Measurements from ENCODE around the gene CCNDBP1.
"Not testable (repeated sequence)": the region's sequence is repeated elsewhere in the genome, so short reads cannot be mapped to it uniquely, and the experiment has no call there.

CCNDBP1 gene

DNA sequence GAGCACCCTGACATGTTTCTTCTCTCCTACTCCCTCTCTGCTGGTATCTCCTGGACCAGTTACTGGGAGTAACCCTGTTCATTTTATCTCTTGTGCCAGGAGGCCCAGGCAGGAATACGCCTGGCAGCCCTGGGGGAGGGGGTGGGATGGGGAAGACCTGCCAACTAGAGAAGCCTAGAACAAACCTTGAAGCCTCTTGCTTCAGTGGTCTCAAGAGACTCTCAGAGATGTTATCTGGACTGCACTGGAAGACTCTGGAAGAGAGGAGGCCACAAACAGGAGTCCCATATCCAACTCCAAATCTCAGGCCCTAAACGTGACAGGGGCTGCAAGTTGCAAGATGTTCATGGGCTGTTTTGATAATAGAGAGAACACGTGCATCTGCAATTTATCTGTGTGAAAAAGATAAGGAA, 35.8 kb downstream of the CCNDBP1 start, which contains the start of gene EPB42:
Gene EPB42 (minus strand): TSS at position 28 of the 413 bp plus-strand sequence. CDS start 193 bp downstream, outside the sequence.
- no peaks in the 10 kb centered on the region for H3K27me3 ChIP-seq (ENCODE audit: control insufficient read depth, insufficient read depth, low read length)
- no peak within 1 kb of the TSS for H3K4me3 ChIP-seq (ENCODE audit: low read depth, low read length)
- no peak within 1 kb of the TSS for H3K9ac ChIP-seq (ENCODE audit: low read depth, low read length)
- peaks cover 3% of the 10 kb centered on the region for H3K4me1 ChIP-seq (ENCODE audit: control insufficient read depth, insufficient read depth, low read length)
- no peaks in the 10 kb centered on the region for H3K9me3 ChIP-seq (ENCODE audit: control insufficient read depth, insufficient read depth, low read length)
- H3K36me3 ChIP-seq (ENCODE audit: control insufficient read depth, insufficient read depth, low read length) = no peaks in the 10 kb centered on the region

DNA sequence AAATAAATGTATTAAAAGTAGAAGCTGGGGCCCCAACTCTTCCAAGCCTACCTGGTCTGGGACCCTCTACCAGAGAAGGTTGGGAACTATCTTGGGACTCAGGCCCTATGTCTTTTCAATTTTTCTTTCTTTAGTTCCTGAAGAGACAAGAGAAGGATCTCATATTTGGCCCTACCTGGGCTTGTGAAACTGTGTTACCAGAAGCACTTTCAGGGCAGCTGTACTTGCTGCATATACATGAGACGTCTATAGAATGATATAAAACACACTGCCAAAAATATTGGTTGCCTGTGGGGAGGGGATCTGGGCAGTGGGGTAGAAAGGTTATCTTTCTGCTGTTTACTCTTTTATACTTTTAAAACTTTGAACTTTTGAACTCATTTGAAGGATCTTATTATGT, 36.2 kb downstream of the CCNDBP1 start:
- Histone ChIP-seq H3K9me3 (ENCODE audit: control insufficient read depth, insufficient read depth, low read length) (no peaks in the 10 kb centered on the region), H3K27me3 (ENCODE audit: control insufficient read depth, insufficient read depth, low read length) (no peaks in the 10 kb centered on the region), H3K4me1 (ENCODE audit: control insufficient read depth, insufficient read depth, low read length) (peaks cover 3% of the 10 kb centered on the region), H3K9ac (ENCODE audit: low read depth, low read length) (no peak overlapping the region), H3K36me3 (ENCODE audit: control insufficient read depth, insufficient read depth, low read length) (no peaks in the 10 kb centered on the region), H3K4me3 (ENCODE audit: low read depth, low read length) (no peak overlapping the region)

DNA sequence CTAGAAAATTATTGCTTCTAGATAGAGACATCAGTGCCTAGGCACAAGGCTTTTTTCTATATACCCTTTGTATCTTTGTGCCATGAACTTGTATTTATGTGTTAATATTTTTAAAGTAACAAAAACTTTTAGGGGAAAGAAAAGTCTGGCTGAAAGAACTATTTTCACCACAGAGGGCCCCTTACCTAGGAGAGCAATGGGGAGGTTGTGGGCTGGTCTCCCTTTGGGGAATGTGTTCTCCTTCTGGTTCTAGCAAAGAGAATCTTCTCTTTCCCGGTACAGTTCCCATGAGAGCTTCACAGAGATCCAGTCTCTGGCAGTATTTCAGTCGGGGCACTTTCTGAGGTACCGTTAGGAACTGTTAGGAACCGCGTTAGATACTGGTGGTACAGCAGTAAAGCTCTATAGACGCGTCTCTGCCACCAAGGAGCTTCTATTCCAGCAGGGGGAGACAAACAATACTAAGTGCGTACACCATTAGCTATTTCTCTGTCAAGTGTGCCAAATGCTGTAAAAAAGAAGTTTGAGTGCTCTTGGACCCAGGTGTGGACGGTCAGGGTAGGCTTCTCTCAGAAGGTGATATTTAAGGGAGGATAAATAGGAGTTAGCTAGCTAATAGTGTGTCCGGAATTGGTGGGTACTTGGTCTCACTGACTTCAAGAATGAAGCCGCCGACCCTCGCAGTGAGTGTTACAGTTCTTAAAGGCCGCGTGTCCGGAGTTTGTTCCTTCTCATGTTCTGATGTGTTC, 40.2 kb downstream of the CCNDBP1 start:
- Histone ChIP-seq H3K27me3 (ENCODE audit: control insufficient read depth, insufficient read depth, low read length) (no peaks in the 10 kb centered on the region), H3K9ac (ENCODE audit: low read depth, low read length) (no peak overlapping the region), H3K4me3 (ENCODE audit: low read depth, low read length) (no peak overlapping the region), H3K9me3 (ENCODE audit: control insufficient read depth, insufficient read depth, low read length) (no peaks in the 10 kb centered on the region), H3K36me3 (ENCODE audit: control insufficient read depth, insufficient read depth, low read length) (no peaks in the 10 kb centered on the region), H3K4me1 (ENCODE audit: control insufficient read depth, insufficient read depth, low read length) (no peaks in the 10 kb centered on the region)

DNA sequence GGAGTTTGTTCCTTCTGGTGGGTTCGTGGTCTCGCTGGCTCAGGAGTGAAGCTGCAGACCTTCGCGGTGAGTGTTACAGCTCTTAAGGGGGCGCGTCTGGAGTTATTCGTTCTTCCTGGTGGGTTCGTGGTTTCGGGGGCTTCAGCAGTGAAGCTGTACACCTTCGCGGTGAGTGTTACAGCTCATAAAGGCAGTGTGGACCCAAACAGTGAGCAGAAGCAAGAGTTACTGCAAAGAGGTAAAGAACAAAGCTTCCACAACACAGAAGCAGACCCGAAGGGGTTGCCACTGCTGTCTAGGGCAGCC, 40.7 kb downstream of the CCNDBP1 start:
- not testable (repeated sequence) for H3K27me3 ChIP-seq (ENCODE audit: control insufficient read depth, insufficient read depth, low read length); H3K36me3 ChIP-seq (ENCODE audit: control insufficient read depth, insufficient read depth, low read length); H3K4me1 ChIP-seq (ENCODE audit: control insufficient read depth, insufficient read depth, low read length); H3K9ac ChIP-seq (ENCODE audit: low read depth, low read length); H3K9me3 ChIP-seq (ENCODE audit: control insufficient read depth, insufficient read depth, low read length); H3K4me3 ChIP-seq (ENCODE audit: low read depth, low read length)

DNA sequence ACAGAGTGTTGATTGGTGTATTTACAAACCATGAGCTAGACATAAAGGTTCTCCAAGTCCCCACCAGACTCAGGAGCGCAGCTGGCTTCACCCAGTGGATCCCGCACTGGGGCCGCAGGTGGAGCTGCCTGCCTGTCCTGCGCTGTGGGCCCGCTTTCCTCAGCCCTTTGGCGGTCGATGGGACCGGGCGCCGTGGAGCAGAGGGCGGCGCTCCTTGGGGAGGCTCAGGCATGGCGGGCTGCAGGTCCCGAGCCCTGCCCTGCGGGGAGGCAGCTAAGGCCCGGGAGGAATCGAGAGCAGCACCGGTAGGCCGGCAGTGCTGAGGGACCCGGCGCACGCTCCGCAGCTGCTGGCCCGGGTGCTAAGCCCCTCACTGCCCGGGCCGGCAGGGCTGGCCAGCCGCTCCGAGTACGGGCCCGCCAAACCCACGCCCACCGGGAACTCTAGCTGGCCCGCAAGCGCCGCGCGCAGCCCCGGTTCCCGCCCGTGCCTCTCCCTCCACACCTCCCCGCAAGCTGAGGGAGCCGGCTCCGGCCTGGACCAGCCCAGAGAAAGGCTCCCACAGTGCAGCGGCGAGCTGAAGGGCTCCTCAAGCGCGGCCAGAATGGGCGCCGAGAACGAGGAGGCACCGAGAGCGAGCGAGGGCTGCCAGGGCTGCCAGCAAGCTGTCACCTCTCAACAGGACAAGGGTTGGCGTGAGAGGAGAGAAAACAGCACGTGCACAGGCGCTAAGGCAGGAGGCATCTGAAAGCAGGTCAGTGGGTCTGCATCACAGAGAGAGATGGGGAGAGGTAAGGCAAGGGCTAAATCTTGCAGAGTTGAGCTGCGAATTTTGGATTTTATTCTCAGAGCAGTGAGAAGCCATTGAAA, 41.5 kb downstream of the CCNDBP1 start:
- Histone ChIP-seq H3K9ac (ENCODE audit: low read depth, low read length) (no peak overlapping the region), H3K4me3 (ENCODE audit: low read depth, low read length) (no peak overlapping the region), H3K4me1 (ENCODE audit: control insufficient read depth, insufficient read depth, low read length) (no peaks in the 10 kb centered on the region), H3K27me3 (ENCODE audit: control insufficient read depth, insufficient read depth, low read length) (no peaks in the 10 kb centered on the region), H3K36me3 (ENCODE audit: control insufficient read depth, insufficient read depth, low read length) (no peaks in the 10 kb centered on the region), H3K9me3 (ENCODE audit: control insufficient read depth, insufficient read depth, low read length) (no peaks in the 10 kb centered on the region)

DNA sequence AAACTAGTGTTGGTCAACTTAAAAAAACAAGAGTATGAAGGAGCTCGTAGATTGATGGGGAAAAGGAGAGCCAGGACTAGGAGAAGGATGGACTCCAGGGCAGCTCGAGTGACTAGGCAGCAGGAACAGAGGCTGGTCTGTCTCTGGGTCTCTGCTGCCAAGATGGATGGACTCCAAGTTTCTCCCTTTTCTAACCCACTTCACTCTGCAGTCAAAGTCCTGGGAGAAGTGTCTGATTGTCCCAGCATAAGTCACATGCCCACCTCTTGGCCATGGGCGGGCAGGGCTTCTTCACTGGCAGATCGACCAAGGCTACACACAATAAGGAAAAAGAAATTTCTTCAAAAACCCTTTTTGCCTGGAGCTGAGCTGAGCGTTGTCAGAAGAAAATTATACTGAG, 44.8 kb downstream of the CCNDBP1 start:
- Histone ChIP-seq H3K9me3 (ENCODE audit: control insufficient read depth, insufficient read depth, low read length) (no peaks in the 10 kb centered on the region), H3K4me1 (ENCODE audit: control insufficient read depth, insufficient read depth, low read length) (no peaks in the 10 kb centered on the region), H3K27me3 (ENCODE audit: control insufficient read depth, insufficient read depth, low read length) (no peaks in the 10 kb centered on the region), H3K4me3 (ENCODE audit: low read depth, low read length) (no peak overlapping the region), H3K36me3 (ENCODE audit: control insufficient read depth, insufficient read depth, low read length) (no peaks in the 10 kb centered on the region), H3K9ac (ENCODE audit: low read depth, low read length) (no peak overlapping the region)

DNA sequence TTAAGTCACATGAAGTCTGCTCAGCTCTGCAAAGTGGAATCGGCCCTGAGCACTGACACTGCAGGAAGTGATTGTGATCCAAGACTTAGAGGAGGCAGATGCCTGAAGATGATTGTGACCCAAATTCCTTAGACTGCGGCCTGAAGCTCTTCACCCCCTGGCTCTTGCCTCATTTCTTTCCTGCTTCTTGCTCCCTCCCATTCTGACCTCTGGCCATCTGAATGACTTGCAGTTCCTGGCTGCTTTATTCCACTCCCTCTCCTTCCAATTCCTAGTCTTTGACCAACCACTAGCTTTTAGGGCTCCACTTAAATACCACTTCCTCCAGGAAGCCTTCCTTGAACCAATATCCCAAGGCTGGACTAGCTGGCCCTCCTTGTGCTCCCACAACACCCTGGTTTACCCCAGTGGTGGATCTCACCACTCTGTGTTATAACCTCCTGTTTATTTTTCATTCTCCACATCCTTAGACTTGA, 45.5 kb downstream of the CCNDBP1 start:
- Histone ChIP-seq H3K9ac (ENCODE audit: low read depth, low read length) (no peak overlapping the region), H3K9me3 (ENCODE audit: control insufficient read depth, insufficient read depth, low read length) (no peaks in the 10 kb centered on the region), H3K36me3 (ENCODE audit: control insufficient read depth, insufficient read depth, low read length) (no peaks in the 10 kb centered on the region), H3K27me3 (ENCODE audit: control insufficient read depth, insufficient read depth, low read length) (no peaks in the 10 kb centered on the region), H3K4me1 (ENCODE audit: control insufficient read depth, insufficient read depth, low read length) (no peaks in the 10 kb centered on the region), H3K4me3 (ENCODE audit: low read depth, low read length) (no peak overlapping the region)

DNA sequence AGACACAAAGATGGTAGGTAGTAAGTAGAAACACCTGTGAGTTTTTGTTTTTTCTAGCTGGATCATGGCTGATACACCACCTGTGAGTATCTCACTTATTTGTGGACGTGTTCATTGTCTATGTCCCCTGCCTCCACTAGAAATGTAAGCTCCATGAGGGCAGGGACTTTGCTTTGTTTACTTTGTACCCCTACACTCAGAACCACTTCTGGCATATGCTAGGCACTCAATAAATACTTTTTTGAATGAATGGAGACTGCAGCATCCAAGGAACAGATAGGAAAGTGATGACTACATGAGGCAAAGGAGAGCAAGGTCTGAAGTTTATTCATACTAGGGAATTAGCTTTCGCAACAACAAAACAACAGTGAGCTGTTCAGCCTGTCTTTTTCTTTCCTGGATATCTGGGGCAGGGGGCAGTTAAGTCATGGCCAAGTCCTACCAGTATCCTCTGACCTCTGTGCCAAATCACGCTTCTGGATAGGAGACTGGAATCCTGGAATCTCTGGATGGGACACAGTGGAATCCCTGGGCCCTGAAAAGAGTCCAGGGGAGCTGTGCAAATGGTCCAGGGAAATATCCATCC, 47.2 kb downstream of the CCNDBP1 start:
- Histone ChIP-seq H3K9me3 (ENCODE audit: control insufficient read depth, insufficient read depth, low read length) (no peaks in the 10 kb centered on the region), H3K36me3 (ENCODE audit: control insufficient read depth, insufficient read depth, low read length) (no peaks in the 10 kb centered on the region), H3K4me3 (ENCODE audit: low read depth, low read length) (no peak overlapping the region), H3K27me3 (ENCODE audit: control insufficient read depth, insufficient read depth, low read length) (no peaks in the 10 kb centered on the region), H3K4me1 (ENCODE audit: control insufficient read depth, insufficient read depth, low read length) (no peaks in the 10 kb centered on the region), H3K9ac (ENCODE audit: low read depth, low read length) (no peak overlapping the region)

DNA sequence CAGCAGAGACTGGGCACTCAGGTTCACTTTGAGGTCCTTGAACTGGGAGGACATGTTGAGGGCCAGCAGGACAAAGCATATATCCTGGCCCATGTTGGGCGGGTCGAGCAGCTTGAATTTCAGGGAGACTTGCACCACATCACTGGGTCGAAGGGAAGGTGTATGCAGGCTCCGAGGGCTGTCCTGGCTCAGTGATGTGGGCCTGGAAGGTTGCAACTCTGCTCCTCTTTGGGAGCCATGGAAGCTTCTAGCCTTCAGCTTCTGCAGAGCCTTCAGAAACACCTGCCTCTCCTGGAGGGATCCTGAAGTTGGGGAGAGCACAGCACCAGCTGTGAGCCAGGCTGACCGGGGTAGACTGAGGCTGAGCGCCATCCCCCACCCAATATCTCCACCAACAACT, 50.3 kb downstream of the CCNDBP1 start:
- Histone ChIP-seq H3K9me3 (ENCODE audit: control insufficient read depth, insufficient read depth, low read length) (no peaks in the 10 kb centered on the region), H3K4me1 (ENCODE audit: control insufficient read depth, insufficient read depth, low read length) (no peaks in the 10 kb centered on the region), H3K27me3 (ENCODE audit: control insufficient read depth, insufficient read depth, low read length) (no peaks in the 10 kb centered on the region), H3K4me3 (ENCODE audit: low read depth, low read length) (no peak overlapping the region), H3K9ac (ENCODE audit: low read depth, low read length) (no peak overlapping the region), H3K36me3 (ENCODE audit: control insufficient read depth, insufficient read depth, low read length) (no peaks in the 10 kb centered on the region)

DNA sequence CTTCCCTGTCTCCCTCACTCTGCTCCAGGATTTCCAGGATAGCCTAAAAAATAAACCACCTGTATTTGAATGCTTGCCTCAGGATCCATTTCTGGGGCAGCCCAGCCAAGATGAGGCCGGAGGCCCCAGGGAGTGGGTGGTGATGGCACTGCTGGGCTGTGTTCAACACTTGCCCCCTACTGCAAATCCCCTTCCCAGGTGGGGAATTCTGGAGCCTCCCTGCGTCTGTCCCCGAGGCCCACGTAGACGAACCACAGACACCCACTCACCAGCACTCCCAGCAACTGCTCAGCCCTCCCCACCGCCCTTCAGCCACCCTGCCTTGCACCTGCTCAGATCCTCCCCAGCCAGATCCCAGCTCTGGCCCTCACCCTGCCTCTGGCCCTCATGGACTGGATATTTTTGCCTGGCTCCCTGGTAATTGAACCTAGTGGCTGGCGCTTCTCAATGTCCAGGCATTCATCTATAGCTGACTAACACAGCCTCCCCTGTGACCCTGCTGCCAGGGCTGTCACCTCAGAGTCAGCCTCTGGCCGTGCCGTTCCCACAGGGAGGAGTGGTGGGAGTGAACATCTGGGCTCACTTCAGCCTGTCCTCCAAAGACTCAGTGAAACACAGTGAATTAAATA, 52.8 kb downstream of the CCNDBP1 start:
- Histone ChIP-seq H3K36me3 (ENCODE audit: control insufficient read depth, insufficient read depth, low read length) (no peaks in the 10 kb centered on the region), H3K27me3 (ENCODE audit: control insufficient read depth, insufficient read depth, low read length) (no peaks in the 10 kb centered on the region), H3K9me3 (ENCODE audit: control insufficient read depth, insufficient read depth, low read length) (no peaks in the 10 kb centered on the region), H3K4me3 (ENCODE audit: low read depth, low read length) (no peak overlapping the region), H3K4me1 (ENCODE audit: control insufficient read depth, insufficient read depth, low read length) (no peaks in the 10 kb centered on the region), H3K9ac (ENCODE audit: low read depth, low read length) (no peak overlapping the region)

DNA sequence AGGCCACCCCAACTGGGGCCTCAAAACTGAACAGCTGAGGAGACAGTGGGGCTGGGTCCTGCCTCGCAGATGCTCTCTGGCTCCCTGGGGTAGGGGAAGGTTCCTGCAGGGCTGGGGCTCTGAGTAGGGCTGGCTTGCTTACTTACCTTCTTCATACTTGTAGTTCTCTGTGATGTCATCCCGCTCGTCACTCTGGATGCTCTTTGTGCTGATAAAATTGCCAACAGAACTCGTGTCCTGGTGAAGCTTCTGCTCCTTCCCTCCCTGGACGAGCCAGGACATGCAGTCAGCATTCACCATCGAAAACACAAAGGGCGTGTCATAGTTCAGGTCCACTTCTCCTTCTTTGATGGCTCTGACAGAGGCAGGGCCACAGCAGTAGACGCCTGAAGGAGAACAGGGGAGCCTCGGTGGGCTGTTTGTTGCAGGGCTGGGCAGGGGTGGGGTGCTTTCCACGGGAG, 53.5 kb downstream of the CCNDBP1 start:
- H3K36me3 ChIP-seq (ENCODE audit: control insufficient read depth, insufficient read depth, low read length) = no peaks in the 10 kb centered on the region
- no peaks in the 10 kb centered on the region for H3K9me3 ChIP-seq (ENCODE audit: control insufficient read depth, insufficient read depth, low read length)
- H3K27me3 ChIP-seq (ENCODE audit: control insufficient read depth, insufficient read depth, low read length) = no peaks in the 10 kb centered on the region
- H3K9ac ChIP-seq (ENCODE audit: low read depth, low read length) = no peak overlapping the region
- H3K4me3 ChIP-seq (ENCODE audit: low read depth, low read length) = no peak overlapping the region
- no peaks in the 10 kb centered on the region for H3K4me1 ChIP-seq (ENCODE audit: control insufficient read depth, insufficient read depth, low read length)
